Astrocyte (in vitro differentiated cells and primary cell): Measurements from ENCODE around the gene RAC2.

ENCODE experiments used
- CTCF ChIP-seq: IDR thresholded peaks from 2 replicates; pipeline ENCODE4 v1.5.1; 2011; ENCODE audit warnings: low read depth, mild to moderate bottlenecking, inconsistent platforms, low read length, moderate library complexity; ENCODE audit not compliant: insufficient read depth
- EZH2 ChIP-seq: IDR thresholded peaks from 2 replicates; pipeline ENCODE4 v1.6.1; 2012; ENCODE audit warnings: mild to moderate bottlenecking, low read length, inconsistent platforms; ENCODE audit not compliant: insufficient read depth

- TF ChIP-seq CTCF (no peak), EZH2 (no peak)
Observed at GRCh38 chr22:37195921-37196320, 48.1 kb downstream of the RAC2 start.
